NCI-H524 treated with DMSO at 0.1 percent for 48 hours (cell line): ENCODE results near the gene RAB1A.

Experiments used
- DNase-seq: peaks from one replicate; lab custom pipeline; 2025; lab: John Stamatoyannopoulos, UW

RAB1A gene

DNA sequence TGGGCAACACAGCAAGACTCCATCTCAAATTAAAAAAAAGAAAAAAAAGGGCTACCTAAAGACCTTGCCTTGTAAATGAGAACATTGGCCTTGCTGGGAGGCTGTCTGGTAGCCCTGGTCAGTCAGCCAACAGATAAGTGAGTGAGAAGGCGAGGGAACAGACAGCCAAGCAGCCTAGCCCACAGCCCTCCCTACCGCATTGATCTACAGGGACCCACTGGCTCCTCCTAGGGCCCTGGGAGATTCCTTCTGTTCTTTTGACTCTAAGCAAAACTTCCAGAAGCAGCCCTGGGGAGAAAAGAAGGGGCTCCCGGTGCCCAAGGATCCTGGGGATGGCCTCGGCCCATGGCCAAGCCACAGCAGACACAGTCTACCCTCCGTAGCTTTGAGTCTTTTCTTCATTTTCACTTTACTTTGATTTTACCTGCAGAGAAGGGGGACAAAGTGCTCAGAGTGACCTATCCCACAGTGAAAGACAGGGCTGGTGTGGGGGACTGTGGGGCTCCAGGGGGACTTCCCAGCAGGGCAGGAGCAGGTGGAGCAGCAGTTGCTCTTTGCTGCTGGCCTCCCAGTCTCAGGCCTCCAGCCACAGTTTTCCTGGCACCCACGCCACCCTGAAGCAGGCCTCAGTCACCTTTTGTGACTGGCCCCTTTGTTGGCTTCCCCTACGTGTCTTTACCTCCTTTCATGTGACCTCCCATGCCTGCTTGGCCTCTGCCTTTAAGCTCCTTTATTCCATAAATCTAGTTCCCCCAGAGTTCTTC lies 68.6 kb downstream of the RAB1A start:
- no peak for DNase-seq

DNA sequence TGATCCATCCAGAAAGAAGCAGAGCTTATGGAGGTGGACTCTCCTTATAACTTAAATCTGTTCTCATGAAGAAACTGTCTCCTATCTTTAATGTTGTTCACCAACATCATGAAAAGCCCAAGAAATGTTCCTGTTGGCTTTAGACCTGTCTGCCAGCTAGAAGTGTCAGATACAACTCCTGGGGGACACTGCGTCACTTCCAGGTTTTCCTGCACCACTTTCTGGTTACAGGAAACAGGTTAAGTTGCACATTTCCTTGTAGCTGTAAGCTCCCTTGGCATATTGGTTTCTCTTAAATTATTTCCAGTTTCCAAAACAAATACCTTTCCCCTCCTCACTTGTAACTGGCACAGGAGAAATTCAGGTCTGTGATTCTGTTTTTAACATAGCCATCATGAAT lies 70.8 kb downstream of the RAB1A start:
- DNase-seq, result no peak

DNA sequence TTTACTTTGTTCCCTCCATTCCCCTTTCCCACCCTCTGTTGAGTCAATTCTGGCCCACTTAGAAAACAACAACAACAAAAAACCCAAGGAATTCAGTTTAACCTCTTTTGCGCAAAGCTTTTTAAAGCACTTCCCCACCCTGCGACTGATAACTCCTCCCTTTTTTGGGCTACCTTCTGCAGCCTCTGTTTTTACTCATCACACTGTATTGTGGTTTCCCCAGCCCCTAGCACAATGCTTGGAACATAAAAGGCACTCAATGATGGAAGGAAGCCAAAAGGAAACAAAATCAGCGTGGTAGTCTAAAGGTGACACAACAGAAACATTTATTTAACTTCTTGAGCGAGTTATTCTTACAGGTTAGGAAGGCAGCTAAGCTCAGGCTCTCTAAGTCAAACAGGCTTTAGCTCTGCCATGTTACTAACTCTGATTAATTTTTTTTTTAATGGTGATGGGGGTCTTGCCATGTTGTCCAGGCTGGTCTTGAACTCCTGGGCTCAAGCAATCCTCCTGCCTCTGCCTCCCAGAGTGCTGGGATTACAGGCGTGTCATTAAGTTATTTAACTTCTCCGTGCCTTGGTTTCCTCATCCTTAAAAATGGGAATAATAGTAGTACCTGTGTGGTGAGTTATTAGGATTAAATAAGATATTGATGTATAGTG lies 72.4 kb downstream of the RAB1A start:
- DNase-seq, result no peak

GRCh38 chr2:65057054-65057375 lies 72.9 kb downstream of the RAB1A start:
- no peak for DNase-seq

DNA sequence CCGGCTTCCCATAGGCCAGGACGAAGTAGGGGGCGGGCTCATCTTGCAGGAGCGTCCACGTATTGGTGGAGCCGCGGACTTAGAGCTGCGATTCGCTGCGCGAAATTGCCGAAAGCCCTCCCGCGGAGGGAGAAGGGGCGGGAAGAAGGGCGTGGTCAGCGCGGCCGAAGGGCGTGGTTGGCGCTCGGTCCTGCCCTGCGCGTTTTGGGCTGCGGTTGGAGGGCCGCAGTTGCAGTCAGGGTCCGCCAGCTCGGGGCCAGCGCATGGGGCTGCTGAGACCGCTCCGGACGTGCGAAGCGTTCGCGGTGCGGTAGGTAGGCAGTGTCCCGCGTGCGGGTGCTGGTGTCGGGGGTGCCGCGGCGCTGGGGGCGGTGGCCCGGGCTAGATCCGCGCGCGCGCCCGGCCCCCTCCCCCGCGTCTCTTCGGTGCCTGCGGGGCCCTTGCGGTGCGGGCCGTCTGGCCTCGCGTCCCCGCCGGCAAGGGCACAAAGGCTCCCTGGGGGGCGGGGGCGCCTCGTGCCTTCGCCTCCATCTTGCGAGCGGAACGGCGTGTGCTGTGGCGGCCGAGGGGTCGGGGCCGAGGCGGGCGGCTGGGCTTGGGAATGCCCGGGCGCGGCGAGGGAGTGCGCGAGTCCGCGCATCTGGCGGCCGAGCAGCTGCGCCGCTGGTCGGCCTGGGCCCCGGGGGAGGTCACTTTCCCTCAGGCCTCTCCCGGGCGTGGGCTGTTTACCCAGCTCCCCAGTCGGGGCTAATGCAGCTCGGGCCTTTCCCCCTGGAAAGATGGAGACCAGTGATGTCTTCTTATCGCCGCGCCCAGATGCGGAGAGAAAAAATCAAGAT lies 73.5 kb downstream of the RAB1A start, which contains the start of gene CEP68:
TSS of gene CEP68 (plus strand) at position 202 of the 839 bp plus-strand sequence. CDS start 13,029 bp downstream, outside the sequence.
- peak; percentile 81 for DNase-seq

- DNase-seq, result no peak
These were observed 74.3 kb downstream of the RAB1A start for GRCh38 chr2:65055422-65056214.

- DNase-seq, result no peak
These were observed 75.0 kb downstream of the RAB1A start for GRCh38 chr2:65054749-65055421.

GRCh38 chr2:65053199-65053598 lies 76.7 kb downstream of the RAB1A start:
- DNase-seq, result no peak

DNA sequence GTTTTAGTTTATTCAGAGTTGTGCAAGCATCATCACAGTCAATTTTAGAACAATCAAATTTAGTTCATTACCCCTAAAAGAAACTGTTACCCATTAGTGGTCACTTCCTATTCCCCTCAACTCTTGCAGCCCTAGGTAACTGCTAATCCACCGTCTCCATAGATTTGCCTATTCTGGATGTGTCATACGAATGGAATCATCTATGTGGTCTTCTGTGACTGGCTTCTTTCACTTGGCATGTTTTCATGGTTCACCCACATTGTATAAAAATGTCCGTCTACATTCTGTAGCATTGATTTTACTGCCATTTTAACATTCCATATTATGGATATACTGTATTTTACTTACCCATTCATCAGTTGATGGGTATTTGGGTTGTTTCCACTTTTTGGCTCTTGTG lies 79.0 kb downstream of the RAB1A start:
- no peak for DNase-seq

GRCh38 chr2:65049010-65049639 lies 80.8 kb downstream of the RAB1A start:
- no peak for DNase-seq

- no peak for DNase-seq
These were observed 83.1 kb downstream of the RAB1A start for GRCh38 chr2:65046633-65047407.

- DNase-seq, result no peak
These were observed 84.3 kb downstream of the RAB1A start for GRCh38 chr2:65045651-65046050.

- DNase-seq, result no peak
These were observed 85.7 kb downstream of the RAB1A start for GRCh38 chr2:65044097-65044735.

DNA sequence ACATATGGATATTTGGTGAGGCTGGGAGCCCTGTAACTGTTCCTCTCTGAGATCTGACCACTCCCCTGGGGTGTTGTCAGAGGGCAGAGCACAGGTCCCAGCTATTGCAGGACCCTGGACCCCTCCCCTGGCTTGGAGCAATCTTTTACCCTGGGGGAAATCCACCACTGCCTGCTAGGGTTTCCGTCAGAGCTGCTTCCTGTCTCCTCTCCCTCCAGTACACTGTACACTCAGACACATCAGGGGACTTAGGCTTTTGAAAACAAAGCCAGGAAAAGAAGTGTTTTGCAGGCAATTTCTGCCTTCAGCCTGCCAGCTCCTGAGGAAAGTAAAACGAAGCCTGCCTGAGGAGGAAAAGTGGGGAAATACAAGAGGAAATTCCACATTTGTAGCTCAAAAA lies 86.9 kb downstream of the RAB1A start:
- DNase-seq, result no peak

DNA sequence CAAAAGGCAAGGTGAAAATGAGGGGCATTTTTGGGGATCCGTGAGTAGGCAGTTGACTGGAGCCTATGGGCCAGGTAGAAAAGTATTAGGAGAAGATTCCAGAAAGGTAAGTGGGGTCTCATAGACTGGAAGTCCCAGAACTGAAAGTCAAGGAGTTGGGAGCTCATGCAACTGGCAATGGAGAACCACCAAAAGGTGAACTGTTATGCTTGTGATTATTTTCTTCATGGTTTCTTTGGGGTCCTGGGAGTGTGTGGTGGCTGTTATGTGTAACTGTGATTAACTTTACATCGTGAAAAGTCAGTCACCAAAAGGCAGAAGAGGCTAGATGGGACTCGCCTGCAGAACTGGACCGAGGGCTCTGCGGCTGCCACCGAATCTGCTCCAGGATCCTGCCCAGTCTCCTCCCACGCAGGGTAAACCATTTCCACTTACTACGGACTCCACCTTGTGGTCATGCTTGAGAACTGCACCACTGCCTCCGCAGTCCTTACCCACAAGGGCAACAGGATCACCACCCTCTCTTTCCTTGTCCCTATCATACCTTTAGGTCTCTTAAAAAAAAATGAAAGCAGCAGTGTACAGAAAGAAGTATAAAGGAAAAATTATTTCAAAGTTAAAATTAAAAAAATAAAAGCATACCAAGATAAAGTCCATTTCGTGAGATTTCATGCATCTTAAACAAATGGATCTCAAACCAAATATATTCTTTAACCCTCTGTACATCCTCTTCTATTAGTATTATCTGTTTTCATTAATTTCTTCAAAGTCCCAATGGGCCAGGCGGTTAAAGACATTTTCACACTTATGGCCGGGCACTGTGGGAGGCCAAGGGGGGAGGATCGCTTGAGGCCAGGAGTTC lies 89.3 kb downstream of the RAB1A start:
- DNase-seq, result peak; percentile 41

GRCh38 chr2:65039640-65040039 lies 90.3 kb downstream of the RAB1A start:
- no peak for DNase-seq

DNA sequence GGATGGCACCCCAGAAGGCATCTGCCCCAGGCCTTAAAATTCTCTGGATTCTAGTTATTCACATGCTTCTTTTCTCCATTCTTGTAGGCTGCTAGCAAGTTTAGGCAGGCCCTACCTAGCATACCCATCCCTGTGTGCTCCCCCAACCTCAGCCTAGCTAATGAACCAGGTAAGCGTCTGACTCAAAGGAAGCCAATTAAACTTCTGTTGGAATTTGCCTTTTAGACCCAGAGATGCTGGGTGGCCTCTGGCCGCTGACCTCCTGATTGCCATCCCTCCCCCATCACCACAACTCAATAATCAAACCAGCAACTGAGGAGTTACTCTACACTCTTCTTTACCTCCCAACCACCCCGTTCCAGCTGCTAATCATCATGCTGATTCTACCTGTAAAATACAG lies 92.7 kb downstream of the RAB1A start:
- no peak for DNase-seq
